Activated CD8-positive, alpha-beta T cell treated with anti-CD3 and anti-CD28 coated beads for 36 hours (primary cell): Measurements from ENCODE around the gene MST1R. TPM values are rescaled to one million over a fixed set of nuclear protein-coding genes. Genes with fewer than 3 reads are reported as not detected.

Source experiments
- ATAC-seq: fragments of 200-7000 bp; cut with Tn5 transposase; one replicate; pipeline ENCODE4 v1.10.0; 2021; ENCODE audit warnings: mild to moderate bottlenecking, moderate library complexity
- CTCF ChIA-PET: fragments of 350-600 bp; sonication (Branson Sonifier 250); formaldehyde crosslinking; loops from one replicate; lab custom pipeline; 2021; ENCODE audit warnings: antibody characterized with exemption; lab: Charles Lee
- POLR2A ChIA-PET: fragments of 350-600 bp; sonication (Branson Sonifier 250); formaldehyde crosslinking; loops from one replicate; lab custom pipeline; 2021; ENCODE audit warnings: antibody characterized with exemption; lab: Charles Lee
- DNase-seq: peaks from one replicate; pipeline ENCODE4 v3.0.0-alpha.2; 2020
- H3K27ac Mint-ChIP-seq: one replicate; pipeline ENCODE4 v1.8.0; 2021; ENCODE audit warnings: mild to moderate bottlenecking, mixed read lengths
- H3K27me3 Mint-ChIP-seq: one replicate; pipeline ENCODE4 v1.8.0; 2021; ENCODE audit warnings: mixed read lengths
- H3K36me3 Mint-ChIP-seq: one replicate; pipeline ENCODE4 v1.8.0; 2021; ENCODE audit warnings: low read depth, mixed read lengths
- H3K4me1 Mint-ChIP-seq: one replicate; pipeline ENCODE4 v1.8.0; 2021; ENCODE audit warnings: low read depth, mixed read lengths
- H3K4me3 Mint-ChIP-seq: one replicate; pipeline ENCODE4 v1.8.0; 2021; ENCODE audit warnings: mild to moderate bottlenecking, moderate library complexity, mixed read lengths
- H3K9me3 Mint-ChIP-seq: one replicate; pipeline ENCODE4 v1.8.0; 2021; ENCODE audit warnings: mixed read lengths
- intact Hi-C: fragments of 100-400 bp; cut with micrococcal nuclease; formaldehyde crosslinking; loops from one replicate; pipeline ENCODE4 v1.10.0; 2022
- total RNA-seq, 2 experiments: library from RNA; stranded (reverse); gene quantifications; one replicate each; pipeline ENCODE4 v1.2.3, GENCODE V29; 2021
- TF ChIP-seq, protein P1 (sequence below): fragments of 200-600 bp; IDR thresholded peaks from one replicate; pipeline ENCODE4 v1.8.0; 2022; ENCODE audit warnings: antibody characterized with exemption, mild to moderate bottlenecking

Gene MST1R
- total RNA-seq, 2 experiments from 2014 or later: 0.79 to 1.1 TPM

GRCh38 chr3:49901366-49902339 lies 2.0 kb downstream of the MST1R start:
- TF ChIP-seq, protein P1, sequence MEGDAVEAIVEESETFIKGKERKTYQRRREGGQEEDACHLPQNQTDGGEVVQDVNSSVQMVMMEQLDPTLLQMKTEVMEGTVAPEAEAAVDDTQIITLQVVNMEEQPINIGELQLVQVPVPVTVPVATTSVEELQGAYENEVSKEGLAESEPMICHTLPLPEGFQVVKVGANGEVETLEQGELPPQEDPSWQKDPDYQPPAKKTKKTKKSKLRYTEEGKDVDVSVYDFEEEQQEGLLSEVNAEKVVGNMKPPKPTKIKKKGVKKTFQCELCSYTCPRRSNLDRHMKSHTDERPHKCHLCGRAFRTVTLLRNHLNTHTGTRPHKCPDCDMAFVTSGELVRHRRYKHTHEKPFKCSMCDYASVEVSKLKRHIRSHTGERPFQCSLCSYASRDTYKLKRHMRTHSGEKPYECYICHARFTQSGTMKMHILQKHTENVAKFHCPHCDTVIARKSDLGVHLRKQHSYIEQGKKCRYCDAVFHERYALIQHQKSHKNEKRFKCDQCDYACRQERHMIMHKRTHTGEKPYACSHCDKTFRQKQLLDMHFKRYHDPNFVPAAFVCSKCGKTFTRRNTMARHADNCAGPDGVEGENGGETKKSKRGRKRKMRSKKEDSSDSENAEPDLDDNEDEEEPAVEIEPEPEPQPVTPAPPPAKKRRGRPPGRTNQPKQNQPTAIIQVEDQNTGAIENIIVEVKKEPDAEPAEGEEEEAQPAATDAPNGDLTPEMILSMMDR: no peak
- ATAC-seq: no peak
- no peaks in the 10 kb centered on the region for H3K27me3 Mint-ChIP-seq
- intact Hi-C loops: no loop called here
- peaks cover 2% of the 10 kb centered on the region for H3K36me3 Mint-ChIP-seq
- H3K9me3 Mint-ChIP-seq: no peaks in the 10 kb centered on the region
- DNase-seq: no peak
- no peak overlapping the region for H3K27ac Mint-ChIP-seq
- ChIA-PET CTCF (interaction anchor here (1.3 to 3.4 kb wide), 2 partner anchors 17 to 99 kb away, joined by 3 to 12 read pairs; partner anchors contain the start of gene INKA1), POLR2A (interaction anchor here (0.7 to 1.3 kb wide), 3 partner anchors 20 to 183 kb away, joined by 3 to 4 read pairs (median 3); no protein-coding TSS in a partner anchor)
- H3K4me1 Mint-ChIP-seq: peaks cover 17% of the 10 kb centered on the region
- H3K4me3 Mint-ChIP-seq: no peak overlapping the region

DNA sequence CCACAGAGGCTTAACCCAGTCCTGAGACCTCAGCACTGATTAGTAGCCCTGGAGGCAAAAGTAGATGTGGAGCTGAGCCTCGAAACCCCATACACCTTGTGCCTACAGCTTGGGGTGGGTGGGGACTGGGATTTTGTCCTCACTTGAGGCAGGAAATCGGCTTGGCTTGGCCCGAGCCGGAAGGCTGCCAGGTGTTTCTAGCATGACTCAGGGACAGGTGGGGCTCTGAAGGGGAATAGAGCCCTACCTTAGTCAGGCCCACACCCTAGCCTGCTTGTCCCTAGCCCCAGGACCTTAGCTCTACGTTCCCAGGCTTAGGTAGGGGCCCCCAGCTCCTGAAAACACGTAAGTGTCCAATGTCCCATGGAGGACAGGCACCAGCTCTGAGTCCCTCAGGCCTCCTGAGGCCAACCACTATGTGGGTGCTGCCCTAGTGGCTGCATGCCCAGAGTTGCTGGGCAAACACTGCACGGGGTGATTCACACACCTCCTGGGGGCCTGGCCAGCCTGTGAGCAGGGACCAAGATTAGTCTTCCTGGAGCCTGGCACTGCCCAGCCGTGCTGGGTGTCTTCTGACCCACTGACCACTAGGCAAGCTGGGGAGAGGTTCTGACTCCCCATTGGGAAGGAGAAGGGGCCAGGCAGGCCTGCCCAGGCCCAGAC lies 3.1 kb downstream of the MST1R start:
- intact Hi-C loops: no loop called here

DNA sequence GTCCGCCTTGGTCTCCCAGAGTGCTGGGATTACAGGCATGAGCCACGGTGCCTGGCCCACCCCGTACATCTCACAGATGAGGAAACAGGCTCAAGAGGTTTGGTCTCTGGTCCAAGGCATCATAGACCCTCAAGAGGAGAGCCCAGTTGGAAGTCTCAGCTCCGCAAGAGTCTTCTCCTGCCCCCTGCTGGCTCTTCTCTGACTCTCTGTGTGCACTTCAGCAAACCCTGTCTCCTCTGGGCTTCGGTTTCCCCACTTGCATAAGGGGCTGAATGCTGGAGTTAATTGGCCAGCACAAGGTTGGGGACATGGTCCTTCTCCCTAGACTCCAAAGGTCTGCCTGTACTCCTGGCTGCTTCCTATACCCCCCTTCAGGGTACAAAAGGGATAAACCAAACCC lies 3.9 kb downstream of the MST1R start:
- no peaks in the 10 kb centered on the region for H3K9me3 Mint-ChIP-seq
- peaks cover 2% of the 10 kb centered on the region for H3K36me3 Mint-ChIP-seq
- no peak overlapping the region for H3K4me3 Mint-ChIP-seq
- peaks cover 3% of the 10 kb centered on the region for H3K4me1 Mint-ChIP-seq
- ChIA-PET CTCF (interaction anchor here (0.7 to 3.4 kb wide), 10 partner anchors 11 to 99 kb away, joined by 3 to 12 read pairs (median 3); partner anchors contain the start of gene INKA1), POLR2A (interaction anchor here (1.0 kb wide), 1 partner anchor 180 kb away, joined by 3 read pairs; the partner anchor contains the start of gene AMIGO3)
- DNase-seq (peak; percentile 44), ATAC-seq (no peak)
- H3K27ac Mint-ChIP-seq: no peak overlapping the region
- intact Hi-C loops: no loop called here
- TF ChIP-seq, protein P1: no peak
- H3K27me3 Mint-ChIP-seq: no peaks in the 10 kb centered on the region

More for the DNA sequence above, 3.1 kb downstream of the MST1R start:
- no peaks in the 10 kb centered on the region for H3K9me3 Mint-ChIP-seq
- no peak overlapping the region for H3K27ac Mint-ChIP-seq
- ChIA-PET CTCF (interaction anchor here (0.7 to 3.4 kb wide), 7 partner anchors 16 to 98 kb away, joined by 3 to 12 read pairs (median 3); partner anchors contain the start of gene INKA1), POLR2A (interaction anchor here (0.7 to 1.0 kb wide), 2 partner anchors 181 to 182 kb away, joined by 3 read pairs; partner anchors contain the start of gene AMIGO3)
- H3K4me3 Mint-ChIP-seq: no peak overlapping the region
- no peaks in the 10 kb centered on the region for H3K27me3 Mint-ChIP-seq
- no peak for DNase-seq
- peaks cover 2% of the 10 kb centered on the region for H3K36me3 Mint-ChIP-seq
- ATAC-seq: no peak
- H3K4me1 Mint-ChIP-seq: peaks cover 7% of the 10 kb centered on the region
- TF ChIP-seq, protein P1: no peak

DNA sequence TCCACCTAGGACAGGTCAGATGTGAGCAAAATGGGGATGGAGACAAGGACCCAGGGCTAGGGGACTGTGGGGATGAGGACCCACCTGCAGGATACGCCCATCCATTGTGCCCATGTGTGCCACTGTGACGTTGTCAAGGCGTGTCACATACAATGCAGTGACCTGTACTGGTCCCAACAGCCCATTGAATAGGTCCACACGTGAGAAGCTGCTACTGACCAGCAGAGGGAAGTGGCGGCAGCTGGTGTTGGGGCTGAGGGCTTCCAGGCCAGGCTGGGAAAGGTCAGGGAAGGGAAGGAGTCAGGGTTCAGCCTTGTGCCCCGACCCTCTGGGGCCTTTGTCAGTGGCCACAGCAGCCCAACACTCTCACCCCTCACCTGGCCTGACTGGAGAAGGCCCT lies 4.7 kb downstream of the MST1R start:
- POLR2A ChIA-PET: no interaction called here
- CTCF ChIA-PET: interaction anchor here (0.8 to 3.4 kb wide), 4 partner anchors 12 to 96 kb away, joined by 3 to 12 read pairs (median 6); partner anchors contain the start of gene INKA1
- H3K4me3 Mint-ChIP-seq: no peak overlapping the region
- no peak overlapping the region for H3K27ac Mint-ChIP-seq
- H3K27me3 Mint-ChIP-seq: no peaks in the 10 kb centered on the region
- peaks cover 2% of the 10 kb centered on the region for H3K4me1 Mint-ChIP-seq
- peaks cover 1% of the 10 kb centered on the region for H3K36me3 Mint-ChIP-seq
- H3K9me3 Mint-ChIP-seq: no peaks in the 10 kb centered on the region
- intact Hi-C loops: no loop called here
- no peak for ATAC-seq
- no peak for DNase-seq
- TF ChIP-seq, protein P1: no peak
